ENCODE results near the gene RMI1.
"Not testable (repeated sequence)": the region's sequence is repeated elsewhere in the genome, so short reads cannot be mapped to it uniquely, and the experiment has no call there.

The RMI1 gene

GRCh38 chr9:84000186-84000585 is 19.6 kb downstream of the RMI1 start:
- DNase-seq (ENCODE audit: low read depth, low spot score), result no peak

GRCh38 chr9:84001621-84002020 is 21.0 kb downstream of the RMI1 start:
- DNase-seq (ENCODE audit: low read depth, low spot score), result no peak
- no peak overlapping the region for H3K27ac ChIP-seq

More at GRCh38 chr9:84000186-84000585, 19.6 kb downstream of the RMI1 start:
- no peak overlapping the region for H3K27ac ChIP-seq

GRCh38 chr9:84002344-84002743 is 21.7 kb downstream of the RMI1 start:
- no peak for DNase-seq (ENCODE audit: low read depth, low spot score)
- H3K27ac ChIP-seq, result no peak overlapping the region

GRCh38 chr9:84003246-84003645 is 22.6 kb downstream of the RMI1 start:
- no peak overlapping the region for H3K27ac ChIP-seq

GRCh38 chr9:84007662-84008061 is 27.1 kb downstream of the RMI1 start:
- no peak overlapping the region for H3K27ac ChIP-seq
- DNase-seq (ENCODE audit: low read depth, low spot score), result no peak

More at GRCh38 chr9:84003246-84003645, 22.6 kb downstream of the RMI1 start:
- no peak for DNase-seq (ENCODE audit: low read depth, low spot score)

- no peak overlapping the region for H3K27ac ChIP-seq
- DNase-seq (ENCODE audit: low read depth, low spot score), result no peak
These were observed 43.5 kb downstream of the RMI1 start for GRCh38 chr9:84024041-84024575.

GRCh38 chr9:84027201-84027600 is 46.6 kb downstream of the RMI1 start:
- DNase-seq (ENCODE audit: low read depth, low spot score), result no peak
- H3K27ac ChIP-seq, result no peak overlapping the region

- no peak for DNase-seq (ENCODE audit: low read depth, low spot score)
These were observed 50.9 kb downstream of the RMI1 start for GRCh38 chr9:84031534-84031933.

GRCh38 chr9:84041857-84042256 is 61.3 kb downstream of the RMI1 start:
- not testable (repeated sequence) for DNase-seq (ENCODE audit: low read depth, low spot score); H3K27ac ChIP-seq

More at GRCh38 chr9:84031534-84031933, 50.9 kb downstream of the RMI1 start:
- H3K27ac ChIP-seq, result no peak overlapping the region

- DNase-seq (ENCODE audit: low read depth, low spot score), result no peak
These were observed 65.0 kb downstream of the RMI1 start for GRCh38 chr9:84045481-84046097.

More at GRCh38 chr9:84045481-84046097, 65.0 kb downstream of the RMI1 start:
- no peak overlapping the region for H3K27ac ChIP-seq
